SK-N-SH treated with all-trans-retinoic acid at 6 μM for 48 hours (cell line): Measurements from ENCODE around the gene COQ5.

Experiments
- ARNTL ChIP-seq: fragments of 450-650 bp; formaldehyde crosslinking; IDR thresholded peaks from 2 replicates; pipeline ENCODE4 v1.5.0; 2020; ENCODE audit warnings: low read depth, mild to moderate bottlenecking, moderate library complexity, borderline replicate concordance
- GLIS3 ChIP-seq: fragments of 250-450 bp; sonication (Bioruptor Pico); IDR thresholded peaks from 2 replicates; pipeline ENCODE4 v1.5.0; 2020; ENCODE audit warnings: mild to moderate bottlenecking, moderate library complexity
- ISL1 ChIP-seq: fragments of 250-450 bp; sonication (Bioruptor Pico); IDR thresholded peaks from 2 replicates; pipeline ENCODE4 v2.1.2; 2022; ENCODE audit warnings: mild to moderate bottlenecking, moderate library complexity
- RARB ChIP-seq: fragments of 250-450 bp; sonication (Bioruptor Pico); IDR thresholded peaks from 2 replicates; pipeline ENCODE4 v1.8.0; 2021; ENCODE audit warnings: mild to moderate bottlenecking, moderate library complexity
- ZC3H10 ChIP-seq: fragments of 250-450 bp; sonication (Bioruptor Pico); IDR thresholded peaks from 2 replicates; pipeline ENCODE4 v1.5.1; 2021; ENCODE audit warnings: mild to moderate bottlenecking, moderate library complexity
- TF ChIP-seq, protein P1 (sequence below): fragments of 250-450 bp; sonication (Bioruptor Pico); IDR thresholded peaks from 2 replicates; pipeline ENCODE4 v1.5.1; 2021; ENCODE audit warnings: mild to moderate bottlenecking, moderate library complexity
- TF ChIP-seq, protein P2 (sequence below): fragments of 250-450 bp; sonication (Bioruptor Pico); IDR thresholded peaks from 2 replicates; pipeline ENCODE4 v1.8.0; 2020; ENCODE audit warnings: mild to moderate bottlenecking, moderate library complexity, borderline replicate concordance
- TF ChIP-seq, protein P3 (sequence below): fragments of 250-450 bp; sonication (Bioruptor Pico); IDR thresholded peaks from 2 replicates; pipeline ENCODE4 v1.5.0; 2020; ENCODE audit warnings: mild to moderate bottlenecking, moderate library complexity
- TF ChIP-seq, protein P4 (sequence below): fragments of 250-450 bp; sonication (Bioruptor Pico); IDR thresholded peaks from 2 replicates; pipeline ENCODE4 v1.5.1; 2020; ENCODE audit warnings: low read depth, mild to moderate bottlenecking, moderate library complexity

DNA sequence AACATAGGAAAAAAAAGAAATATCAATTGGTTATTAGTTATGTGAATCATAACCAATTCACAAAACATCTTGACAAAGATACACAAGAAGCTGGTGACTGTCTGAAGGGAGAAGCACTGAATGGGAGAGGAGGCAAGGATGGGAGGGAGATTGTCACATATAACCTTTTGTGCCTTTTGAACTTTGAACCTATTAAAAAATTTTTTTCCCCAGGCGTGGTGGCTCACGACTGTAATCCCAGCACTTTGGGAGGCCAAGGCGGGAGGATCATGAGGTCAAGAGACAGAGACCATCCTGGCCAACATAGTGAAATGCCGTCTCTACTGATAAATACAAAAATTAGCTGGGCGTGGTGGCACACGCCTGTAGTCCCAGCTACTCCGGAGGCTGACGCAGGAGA, 20.4 kb downstream of the COQ5 start:
- TF ChIP-seq ISL1 (no peak), ARNTL (CRISPR knock-in tag) (no peak), GLIS3 (CRISPR knock-in tag) (no peak), RARB (CRISPR knock-in tag) (no peak), ZC3H10 (no peak)
- TF ChIP-seq, protein P1, sequence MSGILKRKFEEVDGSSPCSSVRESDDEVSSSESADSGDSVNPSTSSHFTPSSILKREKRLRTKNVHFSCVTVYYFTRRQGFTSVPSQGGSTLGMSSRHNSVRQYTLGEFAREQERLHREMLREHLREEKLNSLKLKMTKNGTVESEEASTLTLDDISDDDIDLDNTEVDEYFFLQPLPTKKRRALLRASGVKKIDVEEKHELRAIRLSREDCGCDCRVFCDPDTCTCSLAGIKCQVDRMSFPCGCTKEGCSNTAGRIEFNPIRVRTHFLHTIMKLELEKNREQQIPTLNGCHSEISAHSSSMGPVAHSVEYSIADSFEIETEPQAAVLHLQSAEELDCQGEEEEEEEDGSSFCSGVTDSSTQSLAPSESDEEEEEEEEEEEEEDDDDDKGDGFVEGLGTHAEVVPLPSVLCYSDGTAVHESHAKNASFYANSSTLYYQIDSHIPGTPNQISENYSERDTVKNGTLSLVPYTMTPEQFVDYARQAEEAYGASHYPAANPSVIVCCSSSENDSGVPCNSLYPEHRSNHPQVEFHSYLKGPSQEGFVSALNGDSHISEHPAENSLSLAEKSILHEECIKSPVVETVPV = no peak
- TF ChIP-seq, protein P2, sequence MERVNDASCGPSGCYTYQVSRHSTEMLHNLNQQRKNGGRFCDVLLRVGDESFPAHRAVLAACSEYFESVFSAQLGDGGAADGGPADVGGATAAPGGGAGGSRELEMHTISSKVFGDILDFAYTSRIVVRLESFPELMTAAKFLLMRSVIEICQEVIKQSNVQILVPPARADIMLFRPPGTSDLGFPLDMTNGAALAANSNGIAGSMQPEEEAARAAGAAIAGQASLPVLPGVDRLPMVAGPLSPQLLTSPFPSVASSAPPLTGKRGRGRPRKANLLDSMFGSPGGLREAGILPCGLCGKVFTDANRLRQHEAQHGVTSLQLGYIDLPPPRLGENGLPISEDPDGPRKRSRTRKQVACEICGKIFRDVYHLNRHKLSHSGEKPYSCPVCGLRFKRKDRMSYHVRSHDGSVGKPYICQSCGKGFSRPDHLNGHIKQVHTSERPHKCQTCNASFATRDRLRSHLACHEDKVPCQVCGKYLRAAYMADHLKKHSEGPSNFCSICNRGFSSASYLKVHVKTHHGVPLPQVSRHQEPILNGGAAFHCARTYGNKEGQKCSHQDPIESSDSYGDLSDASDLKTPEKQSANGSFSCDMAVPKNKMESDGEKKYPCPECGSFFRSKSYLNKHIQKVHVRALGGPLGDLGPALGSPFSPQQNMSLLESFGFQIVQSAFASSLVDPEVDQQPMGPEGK (CRISPR knock-in tag) = no peak
- TF ChIP-seq, protein P3, sequence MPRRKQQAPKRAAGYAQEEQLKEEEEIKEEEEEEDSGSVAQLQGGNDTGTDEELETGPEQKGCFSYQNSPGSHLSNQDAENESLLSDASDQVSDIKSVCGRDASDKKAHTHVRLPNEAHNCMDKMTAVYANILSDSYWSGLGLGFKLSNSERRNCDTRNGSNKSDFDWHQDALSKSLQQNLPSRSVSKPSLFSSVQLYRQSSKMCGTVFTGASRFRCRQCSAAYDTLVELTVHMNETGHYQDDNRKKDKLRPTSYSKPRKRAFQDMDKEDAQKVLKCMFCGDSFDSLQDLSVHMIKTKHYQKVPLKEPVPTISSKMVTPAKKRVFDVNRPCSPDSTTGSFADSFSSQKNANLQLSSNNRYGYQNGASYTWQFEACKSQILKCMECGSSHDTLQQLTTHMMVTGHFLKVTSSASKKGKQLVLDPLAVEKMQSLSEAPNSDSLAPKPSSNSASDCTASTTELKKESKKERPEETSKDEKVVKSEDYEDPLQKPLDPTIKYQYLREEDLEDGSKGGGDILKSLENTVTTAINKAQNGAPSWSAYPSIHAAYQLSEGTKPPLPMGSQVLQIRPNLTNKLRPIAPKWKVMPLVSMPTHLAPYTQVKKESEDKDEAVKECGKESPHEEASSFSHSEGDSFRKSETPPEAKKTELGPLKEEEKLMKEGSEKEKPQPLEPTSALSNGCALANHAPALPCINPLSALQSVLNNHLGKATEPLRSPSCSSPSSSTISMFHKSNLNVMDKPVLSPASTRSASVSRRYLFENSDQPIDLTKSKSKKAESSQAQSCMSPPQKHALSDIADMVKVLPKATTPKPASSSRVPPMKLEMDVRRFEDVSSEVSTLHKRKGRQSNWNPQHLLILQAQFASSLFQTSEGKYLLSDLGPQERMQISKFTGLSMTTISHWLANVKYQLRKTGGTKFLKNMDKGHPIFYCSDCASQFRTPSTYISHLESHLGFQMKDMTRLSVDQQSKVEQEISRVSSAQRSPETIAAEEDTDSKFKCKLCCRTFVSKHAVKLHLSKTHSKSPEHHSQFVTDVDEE (CRISPR knock-in tag) = no peak
- TF ChIP-seq, protein P4, sequence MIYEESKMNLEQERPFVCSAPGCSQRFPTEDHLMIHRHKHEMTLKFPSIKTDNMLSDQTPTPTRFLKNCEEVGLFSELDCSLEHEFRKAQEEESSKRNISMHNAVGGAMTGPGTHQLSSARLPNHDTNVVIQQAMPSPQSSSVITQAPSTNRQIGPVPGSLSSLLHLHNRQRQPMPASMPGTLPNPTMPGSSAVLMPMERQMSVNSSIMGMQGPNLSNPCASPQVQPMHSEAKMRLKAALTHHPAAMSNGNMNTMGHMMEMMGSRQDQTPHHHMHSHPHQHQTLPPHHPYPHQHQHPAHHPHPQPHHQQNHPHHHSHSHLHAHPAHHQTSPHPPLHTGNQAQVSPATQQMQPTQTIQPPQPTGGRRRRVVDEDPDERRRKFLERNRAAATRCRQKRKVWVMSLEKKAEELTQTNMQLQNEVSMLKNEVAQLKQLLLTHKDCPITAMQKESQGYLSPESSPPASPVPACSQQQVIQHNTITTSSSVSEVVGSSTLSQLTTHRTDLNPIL (CRISPR knock-in tag) = no peak
